SHP77 treated with DMSO at 0.1 percent for 48 hours (cell line): ENCODE measurements around the gene AMOTL2.

Source experiments
- DNase-seq: peaks from one replicate; lab custom pipeline; 2025; lab: John Stamatoyannopoulos, UW

AMOTL2 gene

GRCh38 chr3:134314588-134315285 is 59.5 kb downstream of the AMOTL2 start:
- no peak for DNase-seq

- no peak for DNase-seq
Observed at GRCh38 chr3:134313847-134314587, 60.2 kb downstream of the AMOTL2 start.

- DNase-seq, result no peak
Observed at GRCh38 chr3:134312873-134313846, 61.1 kb downstream of the AMOTL2 start.

- no peak for DNase-seq
Observed at GRCh38 chr3:134312072-134312872, 62.0 kb downstream of the AMOTL2 start.

- DNase-seq, result no peak
Observed at GRCh38 chr3:134311693-134312071, 62.6 kb downstream of the AMOTL2 start.

GRCh38 chr3:134311265-134311664 is 63.0 kb downstream of the AMOTL2 start:
- DNase-seq, result no peak

- no peak for DNase-seq
Observed at GRCh38 chr3:134309987-134310700, 64.1 kb downstream of the AMOTL2 start.

- DNase-seq, result peak; percentile 72
Observed at GRCh38 chr3:134308350-134308891, 65.8 kb downstream of the AMOTL2 start.

GRCh38 chr3:134307425-134307824 is 66.8 kb downstream of the AMOTL2 start:
- DNase-seq, result no peak

- DNase-seq, result no peak
Observed at GRCh38 chr3:134306320-134306719, 67.9 kb downstream of the AMOTL2 start.
